GM21786 (cell line): ENCODE data around the gene DCPS.
"Not testable (repeated sequence)": the region's sequence is repeated elsewhere in the genome, so short reads cannot be mapped to it uniquely, and the experiment has no call there.

Source experiments
- ATAC-seq: cut with Tn5 transposase; IDR thresholded peaks from one replicate; pipeline ENCODE4 v1.9.1; 2021; ENCODE audit not compliant: unreplicated experiment

Gene DCPS

DNA sequence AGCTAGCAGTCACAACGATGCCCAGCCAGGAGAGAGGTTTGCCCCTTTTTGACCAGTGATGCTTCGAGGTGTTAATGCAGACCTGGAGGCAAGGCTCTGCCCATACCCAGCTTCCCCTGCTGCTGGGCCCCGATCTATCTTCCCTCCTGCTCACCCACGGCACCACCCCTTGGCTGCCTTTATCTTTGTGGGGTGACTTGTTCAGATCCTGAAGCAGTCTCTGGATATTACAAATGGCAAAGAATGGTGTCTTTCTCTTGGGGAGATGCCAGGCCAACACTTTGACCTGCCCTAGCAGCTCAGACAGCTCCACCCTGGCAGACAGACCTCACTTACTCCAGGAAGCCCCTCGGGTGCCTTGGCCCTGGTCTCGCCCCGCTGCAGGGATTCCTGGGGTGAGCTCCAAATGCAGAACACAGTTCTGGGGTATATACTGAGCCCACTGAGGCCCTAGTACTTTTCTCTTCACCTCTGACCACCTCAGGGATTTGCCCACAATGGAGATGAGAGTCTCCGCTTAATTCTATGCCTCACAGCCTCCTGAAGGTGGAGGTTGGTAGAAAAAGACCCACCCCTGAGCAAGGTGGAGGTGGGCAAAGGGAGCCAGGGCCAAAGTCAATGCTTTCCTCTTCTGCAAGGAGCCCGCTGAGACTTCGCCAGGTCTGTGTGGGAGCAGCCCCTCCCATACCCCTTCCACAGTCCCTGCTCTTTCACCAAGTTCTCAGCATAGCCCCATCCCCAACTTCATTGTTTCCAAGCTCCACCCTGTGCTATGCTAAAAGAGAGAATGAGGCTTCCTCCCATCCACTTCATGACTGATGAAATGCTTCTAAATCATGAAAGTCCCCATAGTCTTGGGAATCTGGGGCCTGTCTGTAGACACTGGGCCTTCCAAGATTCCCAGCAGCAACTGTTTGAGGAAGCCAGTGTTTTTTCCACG, 40.6 kb downstream of the DCPS start:
- ATAC-seq: no peak

DNA sequence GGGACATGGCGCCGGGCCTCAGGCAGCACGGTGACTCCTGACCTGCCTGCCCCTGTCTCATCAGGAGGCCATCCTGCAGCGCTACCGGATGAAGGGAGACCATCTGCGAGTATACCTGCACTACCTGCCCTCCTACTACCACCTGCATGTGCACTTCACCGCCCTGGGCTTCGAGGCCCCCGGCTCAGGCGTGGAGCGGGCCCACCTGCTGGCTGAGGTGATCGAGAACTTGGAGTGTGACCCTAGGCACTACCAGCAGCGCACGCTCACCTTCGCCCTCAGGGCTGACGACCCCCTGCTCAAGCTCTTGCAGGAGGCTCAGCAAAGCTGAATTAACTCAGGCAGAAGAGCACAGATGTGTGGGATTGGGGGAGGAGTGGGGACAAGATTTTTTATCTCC, 41.4 kb downstream of the DCPS start:
- ATAC-seq: no peak

DNA sequence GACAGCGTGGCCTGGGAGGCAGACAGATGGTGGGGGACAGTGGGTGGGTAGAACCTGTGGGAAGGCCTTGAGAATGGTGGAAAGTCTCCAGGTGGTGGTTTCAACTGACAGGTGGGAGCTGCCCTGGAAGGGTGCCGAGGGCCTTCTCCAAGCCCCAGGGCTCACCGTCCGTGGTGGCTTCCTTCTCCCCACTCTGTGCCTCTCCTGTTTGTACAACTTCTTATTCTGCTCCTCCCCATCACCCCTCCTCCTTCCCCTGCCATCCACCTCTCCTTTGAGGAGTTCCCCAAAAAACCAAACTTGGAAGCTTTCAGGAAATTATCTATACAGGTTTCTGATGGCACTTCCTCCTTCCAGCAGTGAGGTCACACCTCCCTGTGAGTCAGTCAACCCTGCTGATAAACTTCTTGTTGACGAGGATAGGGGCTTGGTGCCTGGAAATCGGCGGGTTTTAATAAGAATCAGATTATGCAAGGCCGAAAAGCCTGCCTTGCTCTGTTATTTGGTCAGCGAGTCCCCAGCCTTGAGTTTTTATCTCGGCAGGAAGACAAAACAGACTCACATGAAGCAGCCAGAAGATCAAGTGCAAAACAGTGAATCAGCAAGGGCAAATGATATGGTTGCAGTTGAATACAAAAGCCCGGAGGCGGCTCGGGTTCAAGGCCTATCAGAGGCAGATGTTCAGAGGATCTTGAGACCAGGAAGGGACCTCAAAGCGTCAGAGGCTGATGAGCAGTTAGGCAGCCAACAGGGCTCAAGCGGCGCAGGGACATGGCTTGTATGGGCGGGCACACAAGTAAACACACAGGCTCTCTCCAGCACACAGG, 42.1 kb downstream of the DCPS start:
- no peak for ATAC-seq

DNA sequence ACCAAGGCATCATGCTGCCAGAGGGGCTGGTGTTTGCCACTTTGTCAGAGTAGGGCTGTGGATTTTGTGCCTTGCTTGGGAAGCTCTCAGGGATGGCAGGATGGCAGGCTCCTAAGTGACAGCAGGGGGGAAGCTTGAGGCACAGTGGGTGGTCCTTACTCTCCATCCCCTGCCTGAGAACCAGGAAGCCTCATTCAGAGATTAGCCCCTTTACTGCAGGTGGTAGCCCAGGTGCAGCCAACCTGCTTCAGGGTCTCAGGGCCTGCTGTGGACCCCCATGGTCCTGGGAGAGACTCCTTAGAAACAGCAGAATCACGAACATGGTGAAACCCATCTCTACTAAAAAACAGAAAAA, 42.7 kb downstream of the DCPS start:
- ATAC-seq: no peak

DNA sequence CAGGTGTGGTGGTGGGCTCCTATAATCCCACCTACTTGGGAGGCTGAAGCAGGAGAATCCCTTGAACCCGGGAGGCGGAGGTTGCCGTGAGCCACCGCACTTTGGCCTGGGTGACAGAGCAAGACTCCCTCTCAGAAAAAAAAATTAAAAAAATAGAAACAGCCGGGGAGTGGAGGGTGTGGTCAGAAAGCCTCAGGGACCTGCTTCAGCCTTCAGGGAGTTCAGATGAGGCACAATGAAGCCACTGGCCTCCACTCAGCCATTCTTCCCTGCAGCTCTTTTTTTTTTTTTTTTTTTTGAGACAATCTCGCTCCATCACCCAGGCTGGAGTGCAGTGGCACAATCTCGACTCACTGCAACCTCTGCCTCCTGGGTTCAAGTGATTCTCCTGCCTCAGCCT, 43.1 kb downstream of the DCPS start:
- not testable (repeated sequence) for ATAC-seq

DNA sequence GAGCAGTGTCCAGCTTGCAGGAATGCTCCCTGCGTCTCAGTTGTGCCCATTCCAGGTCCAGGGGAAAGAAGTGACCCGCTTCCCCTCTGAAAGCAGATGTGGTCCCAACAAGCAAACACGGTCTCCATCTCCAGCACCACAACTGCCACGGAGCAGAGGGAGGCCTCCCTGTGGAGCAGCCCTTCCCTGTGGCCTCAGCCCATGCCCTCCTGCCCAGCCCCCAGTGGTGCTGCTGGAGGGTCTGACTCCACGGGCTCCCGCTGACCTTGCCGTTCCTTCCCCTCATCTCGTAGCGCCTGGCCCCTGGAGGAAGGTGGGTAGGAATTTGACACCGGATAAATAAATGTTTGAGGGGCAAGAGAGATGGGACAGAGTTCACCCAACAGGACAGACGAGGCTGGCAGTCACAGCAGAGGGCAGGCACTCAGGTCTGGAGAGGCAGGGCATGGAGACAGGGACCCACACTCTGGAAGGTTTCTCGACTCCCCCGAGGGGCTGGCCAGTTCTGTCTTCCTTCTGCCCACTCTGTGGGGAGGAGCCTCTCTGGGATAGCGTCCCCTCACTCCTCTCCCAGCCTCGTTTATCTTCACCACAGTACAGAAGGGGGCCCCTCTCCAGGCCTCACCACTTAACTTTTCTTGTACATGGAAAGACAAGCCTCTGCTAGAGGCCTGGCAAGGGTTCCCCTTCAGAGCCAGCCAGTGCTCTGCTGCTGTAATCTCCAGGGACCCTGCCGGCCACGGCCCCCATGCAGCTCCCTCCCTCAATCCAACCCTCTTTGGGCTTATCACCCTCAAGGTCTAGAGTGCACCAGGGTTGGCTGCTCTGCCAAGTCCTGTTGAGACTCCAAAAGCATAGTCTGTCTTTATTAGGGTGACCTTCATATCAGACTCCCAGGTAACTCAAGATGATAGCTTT, 44.1 kb downstream of the DCPS start:
- ATAC-seq: no peak

DNA sequence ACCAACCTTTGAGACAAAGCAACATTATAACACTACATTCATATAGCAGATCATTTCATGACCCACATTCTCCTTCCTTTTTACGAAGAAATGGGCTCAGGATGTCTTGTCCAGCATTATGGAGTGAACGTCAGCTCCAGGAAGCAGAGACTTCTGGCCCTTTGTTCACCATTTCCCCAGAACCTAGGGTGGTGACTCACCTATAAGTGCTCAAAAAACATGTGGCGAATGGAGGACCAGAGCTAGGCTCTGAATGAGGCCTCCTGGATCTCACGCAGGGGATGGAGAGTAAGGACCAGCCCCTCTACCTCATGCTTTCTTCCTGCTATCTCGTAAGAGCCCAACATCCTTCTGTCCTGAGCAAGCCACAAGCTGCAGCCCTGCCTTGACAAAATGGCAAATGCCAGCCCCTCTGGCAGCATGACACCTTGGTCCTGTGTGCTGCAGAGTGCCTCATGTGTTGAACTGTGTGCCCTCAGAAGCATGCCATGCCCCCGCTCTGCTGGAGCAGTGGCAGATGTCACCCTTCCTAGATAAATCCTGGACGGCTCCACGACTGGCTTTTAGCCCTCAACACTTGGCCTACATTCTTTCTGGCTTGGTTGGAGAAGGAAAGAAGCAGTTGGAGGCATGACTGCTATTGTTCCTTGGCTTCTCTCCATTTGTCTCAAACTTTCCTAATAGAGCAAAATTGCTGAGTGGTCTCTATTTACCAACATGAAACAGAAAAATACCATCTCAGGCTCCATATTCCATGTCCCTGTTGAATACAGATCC, 45.1 kb downstream of the DCPS start:
- ATAC-seq: no peak

DNA sequence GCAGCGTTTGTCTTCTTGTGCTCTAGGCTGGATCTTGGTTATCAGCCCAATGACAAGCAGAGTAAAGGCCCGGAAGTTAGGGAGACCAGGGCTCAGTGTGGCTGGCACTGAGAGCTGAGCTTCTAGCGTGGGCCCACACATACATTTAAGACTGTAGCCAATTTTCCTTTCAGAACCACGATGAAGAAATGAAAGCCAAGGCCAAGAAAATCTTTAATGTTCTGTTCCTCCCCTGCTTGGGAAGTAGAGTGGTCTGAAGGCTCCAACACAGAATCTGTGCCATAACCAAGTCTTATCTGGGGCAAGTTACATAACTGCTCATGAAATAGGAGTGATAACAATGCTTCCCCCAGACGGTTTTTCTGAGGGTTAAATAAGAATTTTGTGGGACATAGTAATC, 47.0 kb downstream of the DCPS start:
- no peak for ATAC-seq

DNA sequence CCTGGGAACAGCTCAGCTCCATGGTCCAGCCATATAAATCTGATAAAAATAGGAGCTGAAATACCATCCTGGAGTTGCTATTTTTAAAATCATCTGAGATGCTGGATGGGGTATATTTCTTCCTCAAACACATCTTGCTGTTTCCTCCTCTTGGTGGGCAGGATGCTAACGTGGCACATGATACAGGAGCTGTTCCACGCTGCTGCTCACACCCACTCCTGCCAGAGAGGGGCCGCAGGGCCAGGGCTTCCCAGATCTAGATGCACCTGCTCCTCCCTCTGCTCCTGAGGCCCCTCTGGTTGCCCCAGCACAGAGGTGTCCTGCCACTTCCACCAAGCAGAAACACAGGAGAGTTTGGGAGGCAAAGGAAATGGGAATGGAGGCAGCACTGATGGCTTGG, 48.3 kb downstream of the DCPS start:
- ATAC-seq: no peak

DNA sequence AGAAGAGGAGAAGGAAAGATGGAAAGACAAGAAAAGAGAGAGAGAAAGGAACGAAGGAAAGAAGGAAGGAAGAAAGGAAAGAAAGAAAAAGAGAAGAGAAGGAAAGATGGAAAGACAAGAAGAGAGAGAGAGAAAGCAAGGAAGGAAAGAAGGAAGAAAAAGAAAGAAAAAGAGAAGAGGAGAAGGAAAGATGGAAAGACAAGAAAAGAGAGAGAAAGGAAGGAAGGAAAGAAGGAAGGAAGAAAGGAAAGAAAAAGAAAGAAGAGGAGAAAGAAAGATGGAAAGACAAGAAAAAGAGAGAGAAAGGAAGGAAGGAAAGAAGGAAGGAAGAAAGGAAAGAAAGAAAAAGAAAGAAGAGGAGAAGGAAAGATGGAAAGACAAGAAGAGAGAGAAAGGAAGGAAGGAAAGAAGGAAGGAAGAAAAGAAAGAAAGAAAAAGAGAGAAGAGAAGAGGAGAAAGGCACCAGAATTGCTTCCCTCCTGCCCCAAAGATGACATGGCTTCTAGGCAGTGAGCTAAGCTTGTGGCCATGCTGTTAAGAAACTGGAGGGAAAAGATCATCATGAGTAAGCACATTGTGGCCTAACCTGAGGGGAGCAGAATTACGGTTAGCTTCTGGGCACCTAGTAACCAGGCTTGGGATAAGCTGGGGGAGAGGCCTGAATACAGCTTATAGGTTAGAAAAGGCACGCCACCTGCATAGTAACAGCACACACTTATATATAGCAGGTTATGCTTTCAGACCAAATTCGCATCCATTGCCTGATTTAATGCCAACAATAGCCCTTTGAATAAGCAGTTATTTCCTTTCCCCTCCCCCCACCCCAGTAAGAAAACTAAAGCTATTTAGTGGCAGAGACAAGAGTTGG, 49.3 kb downstream of the DCPS start:
- no peak for ATAC-seq

DNA sequence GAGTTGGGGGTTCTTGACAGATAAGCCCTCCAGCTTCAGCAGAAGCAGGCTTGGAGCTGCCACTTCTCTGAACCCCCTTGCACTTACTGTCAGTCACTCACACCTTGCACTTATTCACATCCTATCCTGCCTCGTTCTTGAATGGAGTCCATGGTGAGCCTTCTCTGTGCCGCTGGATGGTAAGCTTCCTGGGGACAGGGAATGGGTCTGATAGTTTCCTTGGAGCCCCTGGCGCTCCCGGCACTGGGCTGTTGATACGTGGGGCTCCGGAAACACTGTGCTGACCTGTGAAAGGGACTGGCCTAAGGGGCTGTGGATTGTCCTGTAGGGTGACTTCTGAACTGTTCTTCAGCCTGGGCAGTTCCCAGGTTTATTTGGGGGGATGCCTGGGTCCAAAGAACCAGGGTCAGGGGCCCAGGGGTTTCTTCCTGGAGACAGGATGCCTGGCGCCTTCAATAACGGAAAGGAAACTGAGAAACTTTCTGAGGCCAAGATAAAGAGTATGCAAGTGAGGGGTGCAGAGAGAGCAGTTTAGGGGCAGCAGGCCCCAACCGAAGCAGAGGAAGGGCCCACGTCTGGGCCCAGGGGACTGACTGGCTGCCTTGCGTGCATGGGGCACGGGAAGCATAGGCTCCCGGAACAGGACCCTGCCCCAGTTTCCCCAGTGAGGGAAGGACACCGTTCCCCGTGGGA, 50.9 kb downstream of the DCPS start:
- ATAC-seq: peak; percentile 41

DNA sequence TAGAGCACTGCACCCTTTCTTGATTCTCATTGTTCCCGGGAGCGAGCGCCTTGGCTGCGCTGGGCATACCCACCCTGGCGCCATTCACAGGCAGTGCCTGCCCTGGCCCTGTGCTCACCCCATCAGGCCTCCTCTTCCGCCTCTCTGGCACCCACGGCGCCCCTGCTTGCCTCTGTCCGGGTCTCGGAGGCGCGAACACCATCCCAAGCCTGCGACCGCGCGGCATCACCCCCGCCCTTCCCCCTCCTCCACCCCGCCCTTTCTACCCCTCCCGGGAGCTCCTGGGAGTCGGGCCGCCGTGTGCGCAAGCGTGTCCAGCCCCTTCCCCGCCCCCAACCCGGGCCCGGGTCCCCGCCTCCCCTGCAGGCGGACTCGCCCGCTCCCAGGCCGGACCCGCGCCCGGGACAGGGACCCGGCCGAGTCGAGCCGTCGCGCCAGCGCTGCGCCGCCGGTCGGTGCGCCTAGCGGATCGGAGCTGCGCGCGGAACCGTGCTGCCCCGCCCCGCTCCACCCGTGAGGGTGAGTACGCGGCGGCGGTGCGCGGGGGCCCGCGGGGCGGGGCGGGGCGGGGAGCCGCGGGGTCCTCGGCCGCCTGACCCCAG, 51.6 kb downstream of the DCPS start, which contains the start of gene ST3GAL4:
Gene ST3GAL4, plus strand, starts transcription at position 363 of the 602 bp plus-strand sequence. CDS start 50,470 bp downstream, outside the sequence.
- ATAC-seq: peak; percentile 57

DNA sequence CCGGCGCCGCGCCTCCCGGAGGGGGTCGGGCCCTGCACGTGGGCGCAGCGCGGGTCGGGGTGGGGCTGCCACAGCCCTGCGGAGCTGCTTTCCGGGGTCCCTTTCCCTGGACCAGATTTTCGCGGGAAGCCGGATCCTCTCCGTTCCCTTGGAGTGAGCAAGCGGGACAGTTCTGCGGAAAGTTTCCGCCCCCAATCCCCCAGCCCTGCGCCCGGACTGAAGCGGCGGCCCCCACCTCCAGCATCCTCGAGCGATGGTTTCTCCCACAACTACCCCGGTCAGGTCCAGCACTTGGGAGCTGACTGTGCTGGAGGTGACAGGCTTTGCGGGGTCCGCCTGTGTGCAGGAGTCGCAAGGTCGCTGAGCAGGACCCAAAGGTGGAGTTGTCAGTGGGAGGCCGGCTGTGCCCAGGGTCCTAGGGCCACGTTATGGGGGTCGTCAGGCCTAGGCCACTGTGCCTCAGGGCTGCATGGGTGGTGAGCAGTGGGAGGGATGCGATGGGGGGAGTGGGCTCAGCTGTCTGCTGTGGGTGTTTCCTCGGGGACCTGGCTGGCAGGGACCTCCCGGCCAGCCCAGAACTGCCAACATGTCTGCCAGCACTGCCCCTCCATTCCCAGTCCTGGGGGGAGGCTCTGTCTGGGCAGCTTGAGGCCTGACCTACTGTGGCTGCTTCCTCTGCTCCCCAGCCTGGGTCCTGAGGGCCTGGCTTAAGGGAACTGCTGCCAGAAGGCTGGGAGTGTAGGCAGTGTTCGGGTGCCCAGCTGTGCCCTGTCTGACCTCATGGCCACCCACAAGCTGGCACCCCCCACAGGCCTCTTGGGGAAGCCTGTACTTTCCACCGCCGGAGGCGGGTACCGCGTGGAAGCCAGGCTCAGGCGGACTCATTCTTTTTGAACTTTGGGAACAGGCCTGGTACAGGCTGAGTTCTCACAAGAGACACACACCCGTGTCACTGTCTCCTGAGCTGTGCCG, 52.4 kb downstream of the DCPS start:
- ATAC-seq: peak; percentile 3

DNA sequence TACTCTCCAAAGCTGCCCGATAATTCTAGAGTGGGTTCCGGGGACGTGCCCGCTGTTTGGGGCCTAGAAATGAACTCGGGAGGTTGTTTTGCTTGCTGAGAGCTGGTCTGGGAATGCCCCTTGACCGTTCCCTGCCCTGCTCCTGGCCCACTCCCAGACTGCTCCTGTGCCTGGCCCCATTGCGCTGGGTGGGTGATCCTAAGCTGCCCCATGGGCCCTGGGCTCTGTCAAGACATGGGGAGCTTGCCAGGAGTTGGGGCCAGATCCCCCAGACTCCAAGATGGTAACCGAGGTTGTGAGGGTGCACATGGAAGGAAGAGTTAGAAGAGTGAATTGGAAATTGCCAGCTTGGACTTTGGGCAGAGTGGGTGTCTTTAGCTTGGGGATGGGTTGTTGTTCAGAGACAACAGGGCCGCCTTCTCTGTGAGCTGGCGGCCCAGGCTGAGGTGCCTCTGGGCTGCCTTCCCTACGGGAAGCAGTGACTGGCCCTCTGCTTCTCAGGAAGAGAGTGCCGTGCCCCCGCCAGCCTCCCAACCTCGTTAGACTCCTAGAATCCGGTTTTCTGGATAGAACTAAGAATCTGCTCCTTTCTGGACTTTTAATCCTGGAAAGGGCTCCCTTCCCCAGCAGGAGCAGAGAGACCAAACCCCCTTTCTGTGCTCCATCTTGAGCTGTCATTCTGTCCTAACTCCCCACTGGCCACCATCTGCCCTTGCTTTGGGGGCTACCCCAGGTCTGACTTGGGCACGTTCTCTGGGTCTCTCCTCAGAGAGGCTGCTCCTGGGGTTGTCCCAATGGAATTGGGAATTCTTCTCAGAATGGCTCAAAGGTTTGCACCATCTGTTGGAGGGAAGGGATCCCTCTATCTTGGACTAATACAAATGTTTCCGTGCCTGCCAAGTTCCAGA, 53.4 kb downstream of the DCPS start:
- ATAC-seq: no peak

DNA sequence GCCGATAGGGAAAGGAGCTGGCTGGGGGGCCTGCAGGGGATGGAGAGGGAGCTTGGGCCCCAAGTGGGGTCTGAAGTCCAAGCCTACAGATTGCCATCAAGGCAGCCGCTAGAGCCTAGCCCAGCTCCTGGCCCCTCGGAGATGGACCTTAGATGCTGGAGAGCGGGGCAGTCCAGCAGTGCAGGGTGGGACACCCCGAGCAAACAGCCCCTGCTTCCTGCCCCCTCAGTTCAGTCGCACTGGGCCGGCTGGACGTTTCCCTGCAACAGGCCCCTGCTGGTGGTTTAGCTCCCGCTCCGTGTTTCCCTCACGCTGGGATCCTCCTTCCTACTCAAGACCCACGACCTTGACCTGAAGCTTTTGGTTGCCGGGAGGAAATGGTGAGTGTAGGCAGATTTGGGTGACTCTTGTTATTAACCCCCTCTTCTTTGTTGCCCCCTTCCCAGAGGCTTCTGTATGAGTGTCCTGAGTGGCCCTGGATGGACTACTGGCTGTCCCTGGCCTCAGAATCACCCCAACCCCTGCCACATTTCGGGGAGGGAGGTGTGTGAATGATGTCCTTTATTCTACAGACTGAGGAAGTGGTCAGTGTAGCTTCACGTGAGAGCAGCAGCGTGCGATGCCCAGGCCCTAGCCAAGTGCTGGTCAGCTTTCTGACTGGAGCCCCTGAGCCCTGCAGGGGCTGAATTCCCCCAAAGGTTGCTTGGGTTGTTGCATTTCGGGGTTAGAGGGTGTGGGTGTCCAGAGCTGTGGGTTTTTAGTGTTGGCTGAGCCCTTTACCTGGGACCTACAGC, 54.3 kb downstream of the DCPS start:
- no peak for ATAC-seq
